ENCODE results near the gene TRIP10.
"Not testable (repeated sequence)": the region's sequence is repeated elsewhere in the genome, so short reads cannot be mapped to it uniquely, and the experiment has no call there.

Gene TRIP10

DNA sequence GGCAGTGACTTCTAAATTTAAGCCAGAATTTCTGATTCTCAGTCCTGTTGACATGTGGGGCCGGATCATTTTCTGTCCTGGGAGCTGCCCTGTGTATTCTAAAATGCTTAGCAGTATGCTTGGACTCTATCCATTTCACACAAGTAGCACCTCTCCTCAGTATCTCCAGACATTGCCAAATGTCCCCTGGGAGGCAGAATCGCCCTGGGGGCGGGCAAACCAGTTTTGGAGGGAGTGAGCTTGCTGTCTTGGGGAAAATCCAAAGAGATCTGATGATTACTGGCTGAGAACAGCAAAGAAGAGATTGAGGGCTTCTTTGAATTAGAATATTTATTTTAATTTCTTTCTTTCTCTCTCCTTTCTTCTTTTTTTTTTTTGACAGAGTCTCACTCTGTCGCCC, 49.4 kb downstream of the TRIP10 start:
- Mint-ChIP-seq H3K36me3 (peaks cover 38% of the 10 kb centered on the region), H3K4me3 (no peak overlapping the region), H3K27ac (no peak overlapping the region), H3K27me3 (no peaks in the 10 kb centered on the region), H3K9me3 (no peaks in the 10 kb centered on the region), H3K4me1 (peaks cover 34% of the 10 kb centered on the region)
- no peak for ATAC-seq (ENCODE audit: low read depth)
- DNase-seq (ENCODE audit: low spot score in 2 of 2): no peak

- Mint-ChIP-seq H3K27me3 (no peaks in the 10 kb centered on the region), H3K27ac (peak overlapping the region; percentile 45), H3K4me3 (no peak overlapping the region), H3K36me3 (peaks cover 41% of the 10 kb centered on the region), H3K4me1 (peaks cover 29% of the 10 kb centered on the region), H3K9me3 (peaks cover 5% of the 10 kb centered on the region)
- ATAC-seq (ENCODE audit: low read depth): no peak
- DNase-seq (ENCODE audit: low spot score in 2 of 2): no peak
Observed at GRCh38 chr19:6790194-6791128, 51.0 kb downstream of the TRIP10 start.

GRCh38 chr19:6791237-6791636, 51.8 kb downstream of the TRIP10 start:
- Mint-ChIP-seq H3K9me3 (peaks cover 5% of the 10 kb centered on the region), H3K27me3 (no peaks in the 10 kb centered on the region), H3K27ac (peak overlapping the region; percentile 51), H3K4me3 (no peak overlapping the region), H3K4me1 (peaks cover 30% of the 10 kb centered on the region), H3K36me3 (peaks cover 41% of the 10 kb centered on the region)
- DNase-seq (ENCODE audit: low spot score in 2 of 2) (no peak), ATAC-seq (ENCODE audit: low read depth) (no peak)

DNA sequence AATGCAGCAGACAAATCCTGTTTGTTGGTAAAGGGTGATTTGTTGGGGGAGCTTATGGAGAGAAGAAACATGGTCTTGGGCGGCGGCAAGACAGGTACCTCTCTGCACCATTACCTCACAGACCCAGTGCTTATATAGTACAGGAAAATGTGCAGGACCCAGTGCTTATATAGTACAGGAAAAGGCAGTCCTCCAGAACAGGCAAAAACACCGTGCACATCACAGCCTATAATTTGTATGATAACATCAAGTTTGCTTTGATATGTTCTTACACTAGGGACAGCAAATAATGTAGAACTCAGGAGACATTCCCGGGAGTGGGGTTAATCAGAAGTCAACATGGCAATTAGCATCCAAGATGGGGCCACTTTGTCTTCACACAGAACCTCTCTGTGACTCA, 53.9 kb downstream of the TRIP10 start:
- H3K27ac Mint-ChIP-seq: peak overlapping the region; percentile 58
- ATAC-seq (ENCODE audit: low read depth) (no peak), DNase-seq (ENCODE audit: low spot score in 2 of 2) (no peak)
- H3K9me3 Mint-ChIP-seq: peaks cover 5% of the 10 kb centered on the region
- peaks cover 40% of the 10 kb centered on the region for H3K36me3 Mint-ChIP-seq
- H3K4me1 Mint-ChIP-seq: peaks cover 36% of the 10 kb centered on the region
- H3K27me3 Mint-ChIP-seq: no peaks in the 10 kb centered on the region
- H3K4me3 Mint-ChIP-seq: no peak overlapping the region

DNA sequence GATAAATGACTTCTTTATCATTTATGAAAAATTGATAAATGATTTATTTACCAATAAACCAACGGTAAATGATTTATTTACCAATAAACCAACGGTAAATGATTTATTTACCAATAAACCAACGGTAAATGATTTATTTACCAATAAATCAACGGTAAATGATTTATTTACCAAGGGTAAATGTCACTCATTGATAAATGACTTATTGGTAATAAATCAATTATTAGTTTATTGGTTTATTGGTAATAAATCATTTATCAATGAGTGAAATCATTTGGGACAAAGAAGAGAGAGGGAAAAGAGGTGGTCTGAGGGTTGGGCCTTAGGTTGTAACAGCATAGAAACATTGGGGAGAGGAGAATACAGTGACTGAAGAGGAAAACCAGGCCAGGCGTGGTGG, 54.5 kb downstream of the TRIP10 start:
- Mint-ChIP-seq H3K9me3 (peaks cover 5% of the 10 kb centered on the region), H3K36me3 (peaks cover 42% of the 10 kb centered on the region), H3K27me3 (no peaks in the 10 kb centered on the region), H3K4me1 (peaks cover 39% of the 10 kb centered on the region), H3K4me3 (no peak overlapping the region), H3K27ac (no peak overlapping the region)
- ATAC-seq (ENCODE audit: low read depth) (no peak), DNase-seq (ENCODE audit: low spot score in 2 of 2) (no peak)

- Mint-ChIP-seq H3K4me1 (peaks cover 41% of the 10 kb centered on the region), H3K27ac (no peak overlapping the region), H3K27me3 (no peaks in the 10 kb centered on the region), H3K36me3 (peaks cover 41% of the 10 kb centered on the region), H3K9me3 (peaks cover 5% of the 10 kb centered on the region), H3K4me3 (no peak overlapping the region)
- DNase-seq (ENCODE audit: low spot score in 2 of 2) (no peak), ATAC-seq (ENCODE audit: low read depth) (no peak)
Observed at GRCh38 chr19:6794686-6795431, 55.4 kb downstream of the TRIP10 start.

- Mint-ChIP-seq H3K27ac (no peak overlapping the region), H3K9me3 (peaks cover 5% of the 10 kb centered on the region), H3K4me3 (no peak overlapping the region), H3K4me1 (peaks cover 51% of the 10 kb centered on the region), H3K27me3 (no peaks in the 10 kb centered on the region), H3K36me3 (peaks cover 38% of the 10 kb centered on the region)
- ATAC-seq (ENCODE audit: low read depth) (no peak), DNase-seq (ENCODE audit: low spot score in 2 of 2) (no peak)
Observed at GRCh38 chr19:6796278-6796677, 56.8 kb downstream of the TRIP10 start.

DNA sequence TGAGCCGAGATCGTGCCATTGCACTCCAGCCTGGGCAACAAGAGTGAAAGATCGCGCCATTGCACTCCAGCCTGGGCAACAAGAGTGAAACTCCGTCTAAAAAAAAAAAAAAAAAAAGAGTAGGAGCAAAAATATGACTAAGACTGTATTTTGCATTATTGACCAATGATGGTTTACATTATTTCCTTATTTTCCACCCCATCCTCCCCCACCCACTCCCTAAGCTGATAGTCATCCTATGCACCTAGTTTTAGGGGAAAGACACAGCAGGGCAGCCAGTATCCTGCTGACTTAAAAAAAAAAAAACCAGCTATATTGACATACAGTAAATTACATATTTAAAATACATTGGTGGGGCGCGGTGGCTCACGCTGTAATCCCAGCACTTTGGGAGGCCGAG, 58.2 kb downstream of the TRIP10 start:
- no peak overlapping the region for H3K4me3 Mint-ChIP-seq
- H3K36me3 Mint-ChIP-seq: peaks cover 28% of the 10 kb centered on the region
- peaks cover 5% of the 10 kb centered on the region for H3K9me3 Mint-ChIP-seq
- ATAC-seq (ENCODE audit: low read depth) (no peak), DNase-seq (ENCODE audit: low spot score in 2 of 2) (no peak)
- no peaks in the 10 kb centered on the region for H3K27me3 Mint-ChIP-seq
- H3K27ac Mint-ChIP-seq: peak overlapping the region; percentile 47
- H3K4me1 Mint-ChIP-seq: peaks cover 46% of the 10 kb centered on the region

DNA sequence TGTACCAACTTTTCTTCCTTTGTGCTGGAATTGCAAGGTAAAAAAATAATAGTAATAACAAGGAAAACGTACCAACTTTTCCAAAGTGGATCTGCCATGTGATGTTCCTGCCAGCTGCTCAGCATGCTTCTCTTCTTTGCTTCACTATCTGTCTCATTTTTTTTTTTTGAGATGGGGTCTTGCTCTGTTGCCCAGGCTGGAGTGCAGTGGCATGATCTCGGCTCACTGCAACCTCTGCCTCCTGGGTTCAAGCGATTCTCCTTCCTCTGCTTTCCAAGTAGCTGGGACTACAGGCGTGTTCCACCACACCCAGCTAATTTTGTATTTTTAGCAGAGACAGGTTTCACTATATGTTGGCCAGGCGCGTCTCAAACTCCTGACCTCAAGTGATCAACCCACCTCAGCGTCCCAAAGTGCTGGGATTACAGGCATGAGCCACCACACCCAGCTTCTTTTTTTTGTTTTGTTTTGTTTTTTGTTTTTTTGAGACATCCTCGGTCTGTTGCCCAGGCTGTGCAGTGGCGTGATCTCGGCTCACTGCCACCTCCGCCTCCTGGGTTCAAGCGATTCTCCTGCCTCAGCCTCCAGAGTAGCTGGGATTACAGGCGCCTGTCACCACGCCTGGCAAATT, 60.8 kb downstream of the TRIP10 start:
- H3K36me3 Mint-ChIP-seq: peaks cover 11% of the 10 kb centered on the region
- not testable (repeated sequence) for ATAC-seq (ENCODE audit: low read depth)

GRCh38 chr19:6800991-6801484, 61.6 kb downstream of the TRIP10 start:
- ATAC-seq (ENCODE audit: low read depth) (no peak), DNase-seq (ENCODE audit: low spot score in 2 of 2) (peak in 1 of 2 donors; percentile 15)
- H3K27ac Mint-ChIP-seq: peak overlapping the region; percentile 92
- peaks cover 48% of the 10 kb centered on the region for H3K4me1 Mint-ChIP-seq
- peaks cover 7% of the 10 kb centered on the region for H3K36me3 Mint-ChIP-seq
- H3K27me3 Mint-ChIP-seq: no peaks in the 10 kb centered on the region
- no peaks in the 10 kb centered on the region for H3K9me3 Mint-ChIP-seq
- H3K4me3 Mint-ChIP-seq: peak overlapping the region; percentile 85

More for the DNA sequence above, 60.8 kb downstream of the TRIP10 start:
- H3K4me1 Mint-ChIP-seq: peaks cover 52% of the 10 kb centered on the region
- not testable (repeated sequence) for DNase-seq (ENCODE audit: low spot score in 2 of 2); H3K9me3 Mint-ChIP-seq; H3K27me3 Mint-ChIP-seq
- H3K4me3 Mint-ChIP-seq: peak overlapping the region; percentile 85
- peak overlapping the region; percentile 92 for H3K27ac Mint-ChIP-seq

Measured in memory B cell (primary cell).